HEK293 (cell line): ENCODE data around the gene EFCAB11.

Experiments
- AEBP2 ChIP-seq: fragments of 450-650 bp; formaldehyde crosslinking; IDR thresholded peaks from 2 replicates; pipeline ENCODE4 v1.5.1; 2016; ENCODE audit warnings: missing biosample characterization, missing genetic modification characterization, borderline replicate concordance
- BCL11A ChIP-seq: fragments of 450-650 bp; formaldehyde crosslinking; IDR thresholded peaks from 2 replicates; pipeline ENCODE4 v1.5.1; 2016; ENCODE audit warnings: low read depth, missing biosample characterization, missing genetic modification characterization
- ELK4 ChIP-seq: IDR thresholded peaks from 2 replicates; pipeline ENCODE4 v1.6.1; 2011; ENCODE audit warnings: mild to moderate bottlenecking, low read depth, low read length, borderline replicate concordance
- GLI2 ChIP-seq: fragments of 450-650 bp; formaldehyde crosslinking; IDR thresholded peaks from 2 replicates; pipeline ENCODE4; 2017; ENCODE audit warnings: missing biosample characterization, missing genetic modification characterization, low read depth, borderline replicate concordance
- HOXC10 ChIP-seq: sonication (generic); formaldehyde crosslinking; IDR thresholded peaks from 2 replicates; pipeline ENCODE4 v1.8.1; 2023; ENCODE audit warnings: mild to moderate bottlenecking, missing genetic modification reagents
- REPIN1 ChIP-seq: fragments of 450-650 bp; formaldehyde crosslinking; IDR thresholded peaks from 2 replicates; pipeline ENCODE4 v1.5.1; 2017; ENCODE audit warnings: missing biosample characterization, missing genetic modification characterization, low read depth
- ZBTB11 ChIP-seq: fragments of 450-650 bp; formaldehyde crosslinking; conservative IDR thresholded peaks from 2 replicates; pipeline ENCODE4 v1.5.1; 2016; ENCODE audit warnings: low read depth, missing biosample characterization, missing genetic modification characterization
- ZBTB49 ChIP-seq: fragments of 450-650 bp; formaldehyde crosslinking; IDR thresholded peaks from 2 replicates; pipeline ENCODE4 v1.5.1; 2016; ENCODE audit warnings: missing biosample characterization, missing genetic modification characterization, low read depth
- ZEB2 ChIP-seq: fragments of 450-650 bp; formaldehyde crosslinking; IDR thresholded peaks from 2 replicates; pipeline ENCODE4 v1.5.1; 2016; ENCODE audit warnings: missing biosample characterization, missing genetic modification characterization
- ZNF112 ChIP-seq: fragments of 450-650 bp; formaldehyde crosslinking; IDR thresholded peaks from 2 replicates; pipeline ENCODE4 v1.5.0; 2017; ENCODE audit warnings: missing biosample characterization, missing genetic modification characterization
- ZNF146 ChIP-seq: fragments of 450-650 bp; formaldehyde crosslinking; IDR thresholded peaks from 2 replicates; pipeline ENCODE4 v1.5.1; 2016; ENCODE audit warnings: missing biosample characterization, missing genetic modification characterization
- ZNF214 ChIP-seq: fragments of 450-650 bp; formaldehyde crosslinking; IDR thresholded peaks from 2 replicates; pipeline ENCODE4 v1.5.1; 2017; ENCODE audit warnings: missing biosample characterization, mild to moderate bottlenecking, missing genetic modification characterization, borderline replicate concordance
- ZNF223 ChIP-seq: fragments of 450-650 bp; formaldehyde crosslinking; IDR thresholded peaks from 2 replicates; pipeline ENCODE4 v1.5.1; 2016; ENCODE audit warnings: missing biosample characterization, missing genetic modification characterization
- ZNF24 ChIP-seq: fragments of 450-650 bp; formaldehyde crosslinking; IDR thresholded peaks from 2 replicates; pipeline ENCODE4 v1.5.1; 2016; ENCODE audit warnings: missing biosample characterization, missing genetic modification characterization
- ZNF292 ChIP-seq: fragments of 450-650 bp; formaldehyde crosslinking; IDR thresholded peaks from 2 replicates; pipeline ENCODE4 v1.5.1; 2016; ENCODE audit warnings: low read depth, missing biosample characterization, missing genetic modification characterization, borderline replicate concordance
- ZNF48 ChIP-seq: fragments of 450-650 bp; formaldehyde crosslinking; IDR thresholded peaks from 2 replicates; pipeline ENCODE4 v1.5.1; 2016; ENCODE audit warnings: missing biosample characterization, missing genetic modification characterization
- ZNF529 ChIP-seq: fragments of 450-650 bp; formaldehyde crosslinking; IDR thresholded peaks from 2 replicates; pipeline ENCODE4 v1.5.1; 2017; ENCODE audit warnings: missing genetic modification characterization, missing biosample characterization; ENCODE audit not compliant: insufficient replicate concordance
- ZNF560 ChIP-seq: fragments of 450-650 bp; formaldehyde crosslinking; IDR thresholded peaks from 2 replicates; pipeline ENCODE4 v1.5.1; 2017; ENCODE audit warnings: missing biosample characterization, missing genetic modification characterization, borderline replicate concordance
- ZNF561 ChIP-seq: fragments of 450-650 bp; IDR thresholded peaks from 2 replicates; pipeline ENCODE4 v1.5.1; 2018; ENCODE audit warnings: missing biosample characterization, missing genetic modification characterization, borderline replicate concordance
- ZNF585B ChIP-seq: fragments of 450-650 bp; formaldehyde crosslinking; IDR thresholded peaks from 2 replicates; pipeline ENCODE4 v1.5.1; 2016; ENCODE audit warnings: missing biosample characterization, missing genetic modification characterization
- ZNF610 ChIP-seq: fragments of 450-650 bp; formaldehyde crosslinking; IDR thresholded peaks from 2 replicates; pipeline ENCODE4 v1.5.1; 2016; ENCODE audit warnings: missing biosample characterization, missing genetic modification characterization, borderline replicate concordance
- ZNF623 ChIP-seq: fragments of 450-650 bp; formaldehyde crosslinking; IDR thresholded peaks from 2 replicates; pipeline ENCODE4 v1.5.1; 2016; ENCODE audit warnings: missing biosample characterization, missing genetic modification characterization
- ZNF626 ChIP-seq: fragments of 450-650 bp; sonication (Bioruptor Pico); formaldehyde crosslinking; IDR thresholded peaks from 2 replicates; pipeline ENCODE4 v1.5.1; 2018; ENCODE audit warnings: missing biosample characterization, missing genetic modification characterization, inconsistent platforms
- ZNF701 ChIP-seq: fragments of 450-650 bp; formaldehyde crosslinking; IDR thresholded peaks from 2 replicates; pipeline ENCODE4 v1.5.1; 2016; ENCODE audit warnings: missing biosample characterization, missing genetic modification characterization
- ZNF777 ChIP-seq: fragments of 450-650 bp; formaldehyde crosslinking; IDR thresholded peaks from 2 replicates; pipeline ENCODE4 v1.5.1; 2017; ENCODE audit warnings: missing biosample characterization, missing genetic modification characterization, borderline replicate concordance
- ZSCAN18 ChIP-seq: fragments of 450-650 bp; formaldehyde crosslinking; IDR thresholded peaks from 2 replicates; pipeline ENCODE4 v1.5.1; 2016; ENCODE audit warnings: missing biosample characterization, missing genetic modification characterization
- ZSCAN4 ChIP-seq: fragments of 450-650 bp; formaldehyde crosslinking; IDR thresholded peaks from 2 replicates; pipeline ENCODE4 v1.5.1; 2017; ENCODE audit warnings: missing biosample characterization, missing genetic modification characterization

Gene EFCAB11

GRCh38 chr14:89954070-89955021, at the start of gene EFCAB11 (continued):
- TF ChIP-seq AEBP2 (tag by site-specific recombination) = no peak
- no peak for TF ChIP-seq ZNF48 (tag by site-specific recombination)
- TF ChIP-seq ZNF560 (tag by site-specific recombination) = no peak
- peak; percentile 97; the same call in 1 of the 2 replicates for TF ChIP-seq HOXC10 (CRISPR knock-in tag)
- TF ChIP-seq ZNF626 (tag by site-specific recombination) = no peak
- no peak for TF ChIP-seq ZNF585B
- no peak for TF ChIP-seq ELK4
- TF ChIP-seq ZSCAN18 (tag by site-specific recombination) = no peak
- no peak for TF ChIP-seq ZNF214 (tag by site-specific recombination)
- TF ChIP-seq REPIN1 = no peak
- TF ChIP-seq ZNF777 (tag by site-specific recombination) = no peak
- peak; percentile 63; the same call in 1 of the 2 replicates for TF ChIP-seq BCL11A (tag by site-specific recombination)
- no peak for TF ChIP-seq ZBTB49 (tag by site-specific recombination)
- no peak for TF ChIP-seq ZNF24 (tag by site-specific recombination)
- TF ChIP-seq ZNF529 (tag by site-specific recombination) = no peak
- TF ChIP-seq ZNF610 (tag by site-specific recombination) = 0 out of 2 replicates have a peak, but pooled peaks have one; percentile 31
- TF ChIP-seq ZNF292 (tag by site-specific recombination) = no peak
- peak; percentile 97 for TF ChIP-seq ZBTB11
- TF ChIP-seq ZNF112 (tag by site-specific recombination) = no peak
- no peak for TF ChIP-seq GLI2 (tag by site-specific recombination)
- no peak for TF ChIP-seq ZNF701 (tag by site-specific recombination)
- TF ChIP-seq ZNF623 (tag by site-specific recombination) = 0 out of 2 replicates have a peak, but pooled peaks have one; percentile 8
- peak; percentile 39 for TF ChIP-seq ZEB2 (tag by site-specific recombination)
- no peak for TF ChIP-seq ZNF146 (tag by site-specific recombination)
- TF ChIP-seq ZNF561 (tag by site-specific recombination) = no peak
- 0 out of 2 replicates have a peak, but pooled peaks have one; percentile 29 for TF ChIP-seq ZSCAN4
- no peak for TF ChIP-seq ZNF223
